GM18505 (cell line): ENCODE data around the gene ANLN.

Experiments used
- ATAC-seq: cut with Tn5 transposase; IDR thresholded peaks from one replicate; pipeline ENCODE4 v1.9.1; 2021; ENCODE audit not compliant: unreplicated experiment
- POLR2A ChIP-seq: IDR thresholded peaks from 4 replicates; pipeline ENCODE4 v1.6.1; 2011; ENCODE audit warnings: borderline replicate concordance; ENCODE audit not compliant: insufficient read depth, insufficient read length; ENCODE audit errors: extremely low read depth

Gene ANLN

DNA sequence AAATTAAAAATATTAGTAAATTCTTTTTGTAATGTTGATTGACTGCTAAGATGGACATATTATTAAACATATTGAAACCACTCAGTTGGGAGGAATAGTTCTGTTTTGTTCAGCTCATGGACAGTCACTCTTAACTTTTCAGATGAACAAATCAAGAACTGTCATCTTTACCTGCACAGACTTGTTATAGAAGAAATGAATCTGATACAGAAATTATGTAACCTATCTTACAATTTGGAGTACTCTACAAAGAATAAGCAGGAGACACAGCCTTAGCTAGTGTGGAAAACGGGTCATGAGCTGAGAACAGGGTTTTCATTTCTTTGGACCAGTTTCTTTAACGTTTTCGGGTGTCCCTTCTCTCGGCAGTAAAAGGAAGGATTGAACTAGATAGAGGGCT is 1.2 kb upstream of the ANLN start:
- no peak for ATAC-seq
- TF ChIP-seq POLR2A: no peak

DNA sequence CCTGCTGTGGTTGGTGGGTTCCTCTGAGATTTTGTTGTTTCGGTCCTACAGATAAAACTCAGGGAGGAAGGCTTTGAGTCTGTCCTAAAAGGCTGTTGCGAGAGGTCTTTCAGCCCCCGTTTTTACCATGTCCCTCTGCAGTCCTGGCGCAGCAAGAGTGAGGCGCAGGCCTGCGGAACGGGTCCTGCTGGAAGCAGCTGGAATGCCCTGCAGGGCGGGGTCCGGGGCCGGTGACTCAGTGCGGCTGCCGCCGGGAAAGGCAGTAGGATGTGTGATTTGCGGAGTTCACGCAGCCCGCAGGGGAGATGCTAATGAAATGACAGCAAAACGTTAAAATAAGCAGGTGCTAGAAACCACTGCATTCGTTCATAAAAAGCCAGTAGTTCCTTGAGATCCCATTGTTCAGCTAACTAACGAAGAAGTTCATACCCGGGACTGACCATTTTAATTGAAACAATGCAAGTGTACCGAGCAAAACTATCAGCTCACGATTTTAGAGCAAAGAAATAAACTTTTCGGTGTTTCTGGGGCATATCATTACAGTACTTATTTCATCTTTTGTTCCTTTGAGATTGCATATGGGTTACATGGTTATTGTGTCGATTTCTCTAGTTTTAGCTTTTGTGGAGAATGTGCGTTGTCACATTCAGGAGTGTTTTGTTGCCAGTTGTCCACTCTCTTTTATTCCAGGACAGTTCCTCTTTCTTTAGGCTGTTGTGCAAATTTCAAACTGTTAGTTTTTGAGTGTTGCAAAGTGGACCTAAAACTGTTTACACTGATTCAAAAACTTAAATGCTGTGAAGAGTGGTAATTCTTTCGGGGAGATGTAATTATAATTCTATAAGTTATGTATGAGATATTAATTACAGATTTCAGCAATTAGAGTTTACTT is 783 bp downstream of the ANLN start:
- ATAC-seq: peak; percentile 35
- TF ChIP-seq POLR2A: no peak

DNA sequence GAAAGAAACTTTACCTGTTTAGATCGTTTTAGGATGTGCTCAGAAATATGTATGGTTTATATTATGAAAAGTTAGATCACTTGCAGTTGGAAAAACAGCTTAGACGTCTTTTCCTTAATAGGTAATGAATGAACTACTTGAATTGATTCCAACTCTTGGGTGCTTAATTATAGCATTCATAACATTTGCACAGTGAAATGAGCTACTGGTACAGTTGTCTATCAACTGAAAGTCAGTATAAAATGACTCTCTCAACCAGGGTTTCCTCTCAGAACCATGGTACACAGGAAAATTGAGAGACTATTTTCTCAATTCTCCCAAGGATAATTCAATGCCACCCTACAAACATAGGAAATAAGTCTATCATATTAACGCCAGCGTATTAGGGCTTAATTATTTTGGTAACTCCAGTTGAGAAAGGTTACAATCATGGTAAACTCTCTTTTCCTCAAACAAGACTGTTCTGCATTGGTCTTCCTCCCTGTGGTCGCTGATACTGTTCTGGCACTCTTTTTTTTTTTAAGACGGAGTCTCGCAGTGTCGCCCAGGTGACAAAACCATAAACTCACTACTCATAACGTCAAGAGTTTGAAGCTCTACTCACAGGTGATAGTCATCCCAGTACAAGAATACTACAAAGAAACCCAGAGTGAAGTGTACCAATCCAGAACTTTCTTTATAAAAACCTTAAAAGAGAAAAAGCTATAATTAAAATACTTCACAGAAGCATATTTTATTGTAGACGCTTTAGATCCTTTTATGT is 2.0 kb downstream of the ANLN start:
- no peak for TF ChIP-seq POLR2A
- ATAC-seq: peak; percentile 32

- no peak for ATAC-seq
- no peak for TF ChIP-seq POLR2A
Observed at GRCh38 chr7:36393826-36394225, 4.2 kb downstream of the ANLN start.

DNA sequence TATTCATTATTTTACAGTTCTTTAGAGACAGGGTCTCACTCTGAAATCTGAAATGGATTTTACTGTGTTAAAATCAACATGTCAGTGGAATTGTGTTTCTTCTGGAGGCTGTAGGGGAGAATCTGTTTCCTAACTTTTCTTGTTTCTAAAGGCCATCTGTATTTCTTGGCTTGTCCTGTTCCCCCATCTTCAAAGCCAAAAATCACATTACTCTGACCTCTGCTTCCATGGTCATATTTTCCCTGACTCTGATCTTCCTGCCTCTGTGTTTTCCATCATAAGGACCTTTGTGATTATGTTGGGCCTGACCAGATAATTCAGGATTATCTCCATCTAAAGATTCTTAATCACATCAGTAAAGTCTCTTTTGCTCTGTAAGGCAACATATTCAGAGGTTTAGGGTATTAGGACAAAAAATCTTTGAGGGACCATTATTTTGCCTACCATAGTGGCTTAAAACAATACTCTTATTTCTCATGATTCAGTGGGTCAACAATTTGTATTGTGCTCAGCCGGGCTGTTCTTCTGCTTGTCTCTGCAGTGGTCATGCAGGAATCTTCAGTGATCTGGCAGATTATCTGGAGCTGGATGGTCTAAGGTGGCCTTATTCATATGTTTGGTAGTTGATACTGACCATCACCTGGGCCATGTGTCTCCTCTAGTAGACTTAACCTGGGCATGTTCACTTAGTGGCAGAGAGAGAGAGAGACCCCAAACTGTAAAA is 5.7 kb downstream of the ANLN start:
- ATAC-seq: no peak
- no peak for TF ChIP-seq POLR2A

GRCh38 chr7:36396150-36396549 is 6.5 kb downstream of the ANLN start:
- ATAC-seq: no peak
- no peak for TF ChIP-seq POLR2A

DNA sequence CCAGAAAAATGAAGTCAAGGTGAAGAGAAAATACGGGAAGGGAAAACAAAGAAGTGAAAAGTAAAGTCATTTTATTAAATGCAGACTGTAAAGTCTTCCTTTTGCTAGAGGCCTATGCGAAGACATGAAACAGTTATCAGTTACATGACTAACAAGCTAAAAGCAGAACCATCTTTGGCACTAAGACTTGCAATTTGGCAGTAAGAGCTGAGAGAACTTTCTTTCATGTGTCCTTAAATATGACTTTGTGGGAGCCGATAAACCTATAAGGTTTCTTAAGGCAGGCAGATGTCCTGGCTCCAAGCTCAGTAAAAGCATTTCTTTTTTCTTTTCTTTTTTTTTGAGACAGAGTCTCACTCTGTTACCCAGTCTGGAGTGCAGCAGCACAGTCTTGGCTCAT is 10.4 kb downstream of the ANLN start:
- no peak for TF ChIP-seq POLR2A
- no peak for ATAC-seq

GRCh38 chr7:36400606-36401005 is 10.9 kb downstream of the ANLN start:
- no peak for ATAC-seq
- TF ChIP-seq POLR2A: no peak

DNA sequence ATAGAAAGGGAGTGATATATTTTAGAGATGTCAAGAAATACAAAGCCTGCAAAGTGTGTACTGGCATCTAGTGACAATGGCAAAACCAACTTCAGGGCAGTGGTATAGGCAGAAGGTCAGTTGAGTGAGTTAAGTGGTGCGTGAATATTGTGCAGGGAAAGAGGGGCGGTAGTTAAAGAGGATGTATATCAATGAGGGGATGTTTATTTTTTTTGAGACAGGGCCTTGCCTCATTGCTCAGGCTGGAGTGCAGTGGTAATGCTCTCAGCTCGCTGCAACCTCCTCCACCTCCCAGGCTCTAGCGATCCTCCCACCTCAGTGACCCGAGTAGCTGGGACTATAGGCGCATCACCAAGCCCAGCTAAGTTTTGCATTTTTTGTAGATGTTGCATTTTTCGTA is 13.8 kb downstream of the ANLN start:
- no peak for ATAC-seq
- TF ChIP-seq POLR2A: no peak

- no peak for ATAC-seq
- no peak for TF ChIP-seq POLR2A
Observed at GRCh38 chr7:36404639-36405408, 15.2 kb downstream of the ANLN start.

GRCh38 chr7:36405409-36405803 is 15.7 kb downstream of the ANLN start:
- no peak for ATAC-seq
- TF ChIP-seq POLR2A: no peak

DNA sequence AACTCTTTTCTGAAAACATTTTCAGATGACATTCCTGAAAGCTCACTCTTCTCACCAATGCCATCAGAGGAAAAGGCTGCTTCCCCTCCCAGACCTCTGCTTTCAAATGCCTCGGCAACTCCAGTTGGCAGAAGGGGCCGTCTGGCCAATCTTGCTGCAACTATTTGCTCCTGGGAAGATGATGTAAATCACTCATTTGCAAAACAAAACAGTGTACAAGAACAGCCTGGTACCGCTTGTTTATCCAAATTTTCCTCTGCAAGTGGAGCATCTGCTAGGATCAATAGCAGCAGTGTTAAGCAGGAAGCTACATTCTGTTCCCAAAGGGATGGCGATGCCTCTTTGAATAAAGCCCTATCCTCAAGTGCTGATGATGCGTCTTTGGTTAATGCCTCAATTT is 16.5 kb downstream of the ANLN start:
- no peak for TF ChIP-seq POLR2A
- no peak for ATAC-seq
